ENCODE measurements around the gene NXN. TPM values are rescaled to one million over a fixed set of nuclear protein-coding genes. Genes with fewer than 3 reads are reported as not detected.

The NXN gene
- total RNA-seq, result 10 to 100 TPM in 6 of 7 donors, 1 to 10 TPM in 1; 5.5 to 34.8 (median 28.4) TPM
- 10 to 100 TPM; 24.3 to 29.9 TPM for polyA plus RNA-seq
- long read RNA-seq, donor 1, partial matches to known transcripts, result 6 of 19 reads
- long read RNA-seq, donor 1, other reads (novel, unspliced or antisense), result 13 of 19 reads
- long read RNA-seq, donor 2, transcript NXN-201 (8 exons, 3,036 nt), result major isoform, 20 of 21 reads
- long read RNA-seq, donor 2, partial matches to known transcripts, result 0 of 21 reads
- long read RNA-seq, donor 2, other reads (novel, unspliced or antisense), result 0 of 21 reads
- long read RNA-seq, donor 3, transcript NXN-201 (8 exons, 3,036 nt), result major isoform, 61 of 81 reads
- long read RNA-seq, donor 3, partial matches to known transcripts, result 11 of 81 reads
- long read RNA-seq, donor 3, other reads (novel, unspliced or antisense), result 7 of 81 reads

DNA sequence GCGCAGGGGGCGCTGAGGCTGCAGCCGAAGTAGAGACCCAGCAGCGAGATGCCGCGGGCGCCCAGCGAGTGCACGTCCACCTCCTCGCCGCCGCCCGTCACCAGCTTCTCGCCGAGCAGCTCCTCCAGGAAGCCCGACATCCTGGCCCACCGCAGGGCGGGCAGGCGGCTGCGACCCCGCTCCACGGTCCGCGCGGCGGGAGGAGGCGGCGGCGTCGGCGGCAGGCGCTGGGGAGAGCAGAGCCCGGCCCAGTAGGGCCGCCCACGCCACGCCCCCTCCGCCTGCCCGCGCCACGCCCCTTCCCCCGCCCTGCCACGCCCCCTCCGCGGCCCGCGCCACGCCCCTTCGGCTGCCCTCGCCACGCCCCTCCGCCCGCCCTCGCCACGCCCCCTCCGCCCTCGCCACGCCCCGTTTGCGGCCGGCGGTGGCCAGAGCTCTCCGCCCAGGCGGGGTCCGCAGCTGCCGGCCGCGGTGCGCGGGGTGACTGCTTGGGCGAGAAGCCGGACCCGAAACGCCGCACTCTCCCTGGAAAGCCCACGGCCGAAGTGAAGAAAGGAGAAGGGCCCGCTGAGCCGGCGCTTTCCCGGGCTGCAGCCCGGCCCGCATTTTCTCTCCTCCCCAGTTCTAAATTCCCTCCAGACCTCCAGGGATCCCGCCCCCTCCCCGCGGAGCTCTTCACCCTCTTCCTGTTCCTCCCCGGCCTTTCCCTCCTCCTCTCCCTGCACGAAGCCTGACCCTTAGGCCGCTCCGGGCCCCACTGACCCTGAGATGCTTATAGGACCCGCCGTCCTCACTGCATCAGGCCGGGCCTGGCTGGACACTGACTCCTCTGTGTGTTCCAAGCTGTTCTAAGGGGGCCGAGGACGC, at the start of gene NXN:
Gene NXN, minus strand, starts transcription at position 238 of the 867 bp plus-strand sequence.
- peak within 1 kb of the TSS; percentile 52 to 54 for H3K27ac ChIP-seq
- peak; percentile 84 to 94 (median 93) for DNase-seq
- 1 to 4% (median 1%) methylated on average over 25 to 94 of the region's 94 CpGs for WGBS, 3 donors
- intact Hi-C loops (cut with DNase I), result loop anchor here (2.0 to 5.0 kb wide), 8 partner anchors 77 to 197 kb away; partner anchors contain the start of genes GLOD4 (in 1 of the 4) and MRM3 (in 1 of the 4)
- no peaks in the 10 kb centered on the region for H3K36me3 ChIP-seq
- no peaks in the 10 kb centered on the region for H3K9me3 ChIP-seq
- peak within 1 kb of the TSS; percentile 79 for H3K4me3 ChIP-seq
- H3K27me3 ChIP-seq, result no peaks in the 10 kb centered on the region
- TF ChIP-seq POLR2A (IDR thresholded peaks at IDR 0.05), result no peak
- TF ChIP-seq EP300 (IDR thresholded peaks at IDR 0.05), result no peak
- TF ChIP-seq, protein P1, sequence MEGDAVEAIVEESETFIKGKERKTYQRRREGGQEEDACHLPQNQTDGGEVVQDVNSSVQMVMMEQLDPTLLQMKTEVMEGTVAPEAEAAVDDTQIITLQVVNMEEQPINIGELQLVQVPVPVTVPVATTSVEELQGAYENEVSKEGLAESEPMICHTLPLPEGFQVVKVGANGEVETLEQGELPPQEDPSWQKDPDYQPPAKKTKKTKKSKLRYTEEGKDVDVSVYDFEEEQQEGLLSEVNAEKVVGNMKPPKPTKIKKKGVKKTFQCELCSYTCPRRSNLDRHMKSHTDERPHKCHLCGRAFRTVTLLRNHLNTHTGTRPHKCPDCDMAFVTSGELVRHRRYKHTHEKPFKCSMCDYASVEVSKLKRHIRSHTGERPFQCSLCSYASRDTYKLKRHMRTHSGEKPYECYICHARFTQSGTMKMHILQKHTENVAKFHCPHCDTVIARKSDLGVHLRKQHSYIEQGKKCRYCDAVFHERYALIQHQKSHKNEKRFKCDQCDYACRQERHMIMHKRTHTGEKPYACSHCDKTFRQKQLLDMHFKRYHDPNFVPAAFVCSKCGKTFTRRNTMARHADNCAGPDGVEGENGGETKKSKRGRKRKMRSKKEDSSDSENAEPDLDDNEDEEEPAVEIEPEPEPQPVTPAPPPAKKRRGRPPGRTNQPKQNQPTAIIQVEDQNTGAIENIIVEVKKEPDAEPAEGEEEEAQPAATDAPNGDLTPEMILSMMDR (IDR thresholded peaks at IDR 0.05), result peak in 2 of 3 donors; percentile 48 to 50
- H3K4me1 ChIP-seq (ENCODE audit: insufficient read depth), result peaks cover 1% of the 10 kb centered on the region

DNA sequence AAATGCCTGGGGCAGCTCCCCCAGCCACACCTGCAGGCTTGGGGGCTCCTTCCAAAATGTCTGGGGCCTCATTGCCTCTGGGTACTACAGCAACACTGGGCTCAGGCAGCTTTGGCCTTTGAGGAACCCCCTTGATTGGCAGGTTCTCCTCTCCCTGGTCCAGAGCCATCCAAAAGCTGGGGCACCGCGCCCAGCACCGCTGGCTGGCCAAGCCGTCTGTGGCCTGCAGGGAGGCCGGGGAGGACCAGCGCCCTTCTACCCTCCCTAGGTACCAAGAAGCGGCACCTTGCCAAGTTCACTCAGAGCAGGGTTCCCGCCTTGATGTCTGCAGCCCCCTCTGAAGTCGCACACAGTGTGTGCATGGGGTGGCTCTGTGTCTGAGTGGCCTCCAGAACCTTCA, 47.5 kb upstream of the NXN start:
- no peak for DNase-seq
- Histone ChIP-seq H3K4me1 (ENCODE audit: insufficient read depth) (peaks cover 3% of the 10 kb centered on the region), H3K9me3 (no peaks in the 10 kb centered on the region), H3K4me3 (no peak overlapping the region), H3K27me3 (no peaks in the 10 kb centered on the region), H3K27ac (no peak overlapping the region), H3K36me3 (no peaks in the 10 kb centered on the region)
- intact Hi-C loops (cut with DNase I), result no loop called here
- 78 to 89% (median 85%) methylated on average over 8 to 9 of the region's 9 CpGs for WGBS, 3 donors
- TF ChIP-seq, protein P1 (IDR thresholded peaks at IDR 0.05), result no peak
- TF ChIP-seq EP300 (IDR thresholded peaks at IDR 0.05) (no peak), POLR2A (IDR thresholded peaks at IDR 0.05) (no peak)

DNA sequence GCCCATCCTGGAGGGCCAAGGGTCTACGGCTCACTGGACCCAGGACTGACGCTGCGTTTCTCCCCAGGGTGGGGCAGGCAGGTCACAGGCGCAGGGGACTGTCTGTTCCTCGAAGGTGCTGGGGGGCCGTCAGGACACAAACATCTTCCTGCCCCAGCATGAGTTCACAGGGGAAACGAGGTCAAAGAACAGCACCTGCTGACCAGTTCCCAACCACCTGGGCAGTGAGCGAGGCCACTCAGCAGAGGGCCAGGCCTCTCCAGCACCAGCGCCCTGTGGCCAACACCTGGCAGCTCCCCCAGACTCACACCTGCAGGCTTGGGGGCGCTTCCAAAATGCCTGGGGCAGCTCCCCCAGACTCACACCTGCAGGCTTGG, 47.0 kb upstream of the NXN start:
- peaks cover 3% of the 10 kb centered on the region for H3K4me1 ChIP-seq (ENCODE audit: insufficient read depth)
- no peaks in the 10 kb centered on the region for H3K36me3 ChIP-seq
- no peak overlapping the region for H3K27ac ChIP-seq

More for the DNA sequence above, 47.0 kb upstream of the NXN start:
- Histone ChIP-seq H3K9me3 (no peaks in the 10 kb centered on the region), H3K27me3 (no peaks in the 10 kb centered on the region), H3K4me3 (no peak overlapping the region)
- intact Hi-C loops (cut with DNase I), result no loop called here
- no peak for TF ChIP-seq EP300 (IDR thresholded peaks at IDR 0.05)
- TF ChIP-seq, protein P1 (IDR thresholded peaks at IDR 0.05), result no peak
- no peak for TF ChIP-seq POLR2A (IDR thresholded peaks at IDR 0.05)
- DNase-seq, result no peak
- 91 to 94% (median 92%) methylated on average over 9 to 10 of the region's 10 CpGs for WGBS, 3 donors

Data from ovary (tissue), 10 donors.